Keratinocyte (primary cell): ENCODE measurements around the gene DYNC1I2. TPM values are rescaled to one million over a fixed set of nuclear protein-coding genes. Genes with fewer than 3 reads are reported as not detected.
"Not testable (repeated sequence)": the region's sequence is repeated elsewhere in the genome, so short reads cannot be mapped to it uniquely, and the experiment has no call there.

ENCODE experiments used
- DNase-seq: peaks from one replicate; pipeline ENCODE4 v3.0.0-alpha.2; 2011; ENCODE audit warnings: low read depth, missing footprints, low spot score
- FAIRE-seq: peaks from 2 replicates; lab custom pipeline; 2011; peaks lifted over from hg19 to GRCh38; lab: Jason Lieb, UNC
- H2AFZ ChIP-seq: 2 replicates; pipeline ENCODE4 v1.6.0; 2012; ENCODE audit warnings: low read length, control low read depth, inconsistent platforms; ENCODE audit not compliant: control insufficient read depth
- H3K27ac ChIP-seq: 2 replicates; pipeline ENCODE4 v1.5.1; 2011; ENCODE audit warnings: low read length; ENCODE audit not compliant: control insufficient read depth, insufficient read depth
- H3K27me3 ChIP-seq: 3 replicates; pipeline ENCODE4 v1.6.0; 2011; ENCODE audit warnings: low read length; ENCODE audit not compliant: control insufficient read depth, insufficient read depth; ENCODE audit errors: extremely low read depth
- H3K36me3 ChIP-seq, 2 experiments: 2 replicates in 1 of 2; 3 replicates in 1 of 2; pipeline ENCODE4 v1.5.1; 2011; ENCODE audit warnings: low read length in 2 of 2, mild to moderate bottlenecking in 1 of 2; ENCODE audit not compliant: control insufficient read depth in 2 of 2, insufficient read depth in 2 of 2; ENCODE audit errors: extremely low read depth in 1 of 2
- H3K4me1 ChIP-seq: 3 replicates; pipeline ENCODE4 v1.5.1; 2011; ENCODE audit warnings: low read length; ENCODE audit not compliant: control insufficient read depth, insufficient read depth; ENCODE audit errors: extremely low read depth
- H3K4me2 ChIP-seq: 3 replicates; pipeline ENCODE4 v1.6.0; 2011; ENCODE audit warnings: low read depth, low read length; ENCODE audit not compliant: control insufficient read depth, insufficient read depth; ENCODE audit errors: extremely low read depth
- H3K4me3 ChIP-seq, 3 experiments: fragments of 200-600 bp in 1 of 3; sonication (generic) in 1 of 3; 2 replicates in 2 of 3; 3 replicates in 1 of 3; pipeline ENCODE4 v1.5.1; 2011 to 2016; ENCODE audit warnings: low read length in 3 of 3, mild to moderate bottlenecking in 3 of 3, control low read depth in 2 of 3, inconsistent platforms in 1 of 3, low read depth in 1 of 3, mixed read lengths in 1 of 3, mixed run types in 1 of 3, moderate library complexity in 1 of 3; ENCODE audit not compliant: control insufficient read depth in 2 of 3, insufficient read depth in 2 of 3; ENCODE audit errors: extremely low read depth in 1 of 3
- H3K79me2 ChIP-seq: 2 replicates; pipeline ENCODE4 v1.6.0; 2012; ENCODE audit warnings: low read length; ENCODE audit not compliant: control insufficient read depth, insufficient read depth
- H3K9ac ChIP-seq: 3 replicates; pipeline ENCODE4 v1.6.0; 2011; ENCODE audit warnings: low read length; ENCODE audit not compliant: control insufficient read depth, insufficient read depth; ENCODE audit errors: extremely low read depth
- H3K9me1 ChIP-seq: 3 replicates; pipeline ENCODE4 v1.6.0; 2011; ENCODE audit warnings: low read length; ENCODE audit not compliant: control insufficient read depth, insufficient read depth; ENCODE audit errors: extremely low read depth
- H3K9me3 ChIP-seq: 2 replicates; pipeline ENCODE4 v1.5.1; 2012; ENCODE audit warnings: low read depth, low read length; ENCODE audit not compliant: control insufficient read depth
- H4K20me1 ChIP-seq: 3 replicates; pipeline ENCODE4 v1.6.0; 2011; ENCODE audit warnings: low read length; ENCODE audit not compliant: control insufficient read depth, insufficient read depth; ENCODE audit errors: extremely low read depth
- EZH2 ChIP-seq: IDR thresholded peaks from one replicate; pipeline ENCODE4 v1.6.1; 2012; ENCODE audit warnings: inconsistent platforms, mild to moderate bottlenecking, low read length, moderate library complexity
- dilution Hi-C: fragments of 300-500 bp; cut with MboI; formaldehyde crosslinking; loops from one replicate; pipeline ENCODE4 v1.7.0; 2020; ENCODE audit warnings: low sequenced_read_pairs; ENCODE audit not compliant: extremely low pct_ligation_motif_present
- polyA plus RNA-seq, 5 experiments: library from polyadenylated mRNA; depleted of rRNA in 3 of 5; stranded (reverse) in 3 of 5; stranded (forward) in 1 of 5; unstranded in 1 of 5; fragments of >200 nt; gene quantifications; 1 replicate in 1 of 5; 2 replicates in 3 of 5; 3 replicates in 1 of 5; pipeline versions ENCODE4 v1.2.1 to v1.2.3, GENCODE V29; 2011 to 2012; ENCODE audit warnings: missing spikeins in 2 of 5, low read depth in 1 of 5, low replicate concordance in 1 of 5
- TF ChIP-seq, protein P1 (sequence below), 3 experiments: IDR thresholded peaks in 1 of 3; conservative IDR thresholded peaks in 1 of 3; optimal IDR thresholded peaks in 1 of 3; 2 replicates in 2 of 3; 3 replicates in 1 of 3; pipeline versions ENCODE3 to v1.5.1; 2011; ENCODE audit warnings: low read length in 3 of 3, mild to moderate bottlenecking in 3 of 3, moderate library complexity in 2 of 3, control low read depth in 1 of 3, inconsistent platforms in 1 of 3; ENCODE audit not compliant: insufficient read depth in 2 of 3; ENCODE audit errors: extremely low read depth in 1 of 3

Gene DYNC1I2
- polyA plus RNA-seq, 1 donor (not counting 4 experiments of a cell fraction or from before 2014, with no cell fraction given) = 237 TPM

- FAIRE-seq = no peak
- no peak for DNase-seq
- no peaks in the 10 kb centered on the region for H3K27me3 ChIP-seq
Measured at GRCh38 chr2:171771463-171771862, 84.2 kb downstream of the DYNC1I2 start.

GRCh38 chr2:171772373-171772772 is 85.1 kb downstream of the DYNC1I2 start:
- no peak for FAIRE-seq

More at GRCh38 chr2:171771463-171771862, 84.2 kb downstream of the DYNC1I2 start:
- peaks cover 0 to 4% of the 10 kb centered on the region in 2 experiments for H3K36me3 ChIP-seq
- H3K27ac ChIP-seq = no peak overlapping the region
- no peak overlapping the region for H2AFZ ChIP-seq
- no peaks in the 10 kb centered on the region for H3K9me3 ChIP-seq
- H3K4me2 ChIP-seq = no peak overlapping the region
- dilution Hi-C loops = no loop called here
- no peaks in the 10 kb centered on the region for H3K79me2 ChIP-seq
- no peaks in the 10 kb centered on the region for H4K20me1 ChIP-seq
- H3K9ac ChIP-seq = no peak overlapping the region
- no peaks in the 10 kb centered on the region for H3K4me1 ChIP-seq
- H3K9me1 ChIP-seq = no peaks in the 10 kb centered on the region
- TF ChIP-seq, protein P1, sequence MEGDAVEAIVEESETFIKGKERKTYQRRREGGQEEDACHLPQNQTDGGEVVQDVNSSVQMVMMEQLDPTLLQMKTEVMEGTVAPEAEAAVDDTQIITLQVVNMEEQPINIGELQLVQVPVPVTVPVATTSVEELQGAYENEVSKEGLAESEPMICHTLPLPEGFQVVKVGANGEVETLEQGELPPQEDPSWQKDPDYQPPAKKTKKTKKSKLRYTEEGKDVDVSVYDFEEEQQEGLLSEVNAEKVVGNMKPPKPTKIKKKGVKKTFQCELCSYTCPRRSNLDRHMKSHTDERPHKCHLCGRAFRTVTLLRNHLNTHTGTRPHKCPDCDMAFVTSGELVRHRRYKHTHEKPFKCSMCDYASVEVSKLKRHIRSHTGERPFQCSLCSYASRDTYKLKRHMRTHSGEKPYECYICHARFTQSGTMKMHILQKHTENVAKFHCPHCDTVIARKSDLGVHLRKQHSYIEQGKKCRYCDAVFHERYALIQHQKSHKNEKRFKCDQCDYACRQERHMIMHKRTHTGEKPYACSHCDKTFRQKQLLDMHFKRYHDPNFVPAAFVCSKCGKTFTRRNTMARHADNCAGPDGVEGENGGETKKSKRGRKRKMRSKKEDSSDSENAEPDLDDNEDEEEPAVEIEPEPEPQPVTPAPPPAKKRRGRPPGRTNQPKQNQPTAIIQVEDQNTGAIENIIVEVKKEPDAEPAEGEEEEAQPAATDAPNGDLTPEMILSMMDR (optimal IDR thresholded peaks at IDR 0.05 in 1 of 3, IDR thresholded peaks at IDR 0.05 in 1 of 3, conservative IDR thresholded peaks at IDR 0.05 in 1 of 3; ENCODE audit: extremely low read depth in 1 of 3, insufficient read depth in 2 of 3, low read length in 3 of 3) = no peak
- no peak for TF ChIP-seq EZH2
- no peak overlapping the region for H3K4me3 ChIP-seq

DNA sequence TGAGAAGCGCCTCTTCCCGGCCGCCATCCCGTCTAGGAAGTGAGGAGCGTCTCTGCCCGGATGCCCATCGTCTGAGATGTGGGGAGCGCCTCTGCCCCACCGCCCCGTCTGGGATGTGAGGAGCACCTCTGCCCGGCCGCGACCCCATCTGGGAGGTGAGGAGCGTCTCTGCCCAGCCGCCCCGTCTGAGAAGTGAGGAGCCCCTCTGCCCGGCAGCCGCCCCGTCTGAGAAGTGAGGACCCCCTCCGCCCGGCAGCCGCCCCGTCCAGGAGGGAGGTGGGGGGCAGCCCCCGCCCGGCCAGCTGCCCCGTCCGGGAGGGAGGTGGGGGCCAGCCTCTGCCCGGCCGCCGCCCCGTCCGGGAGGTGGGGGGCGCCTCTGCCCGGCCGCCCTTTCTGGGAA is 87.3 kb downstream of the DYNC1I2 start:
- H3K36me3 ChIP-seq, H3K9me3 ChIP-seq, FAIRE-seq, H3K27me3 ChIP-seq, H4K20me1 ChIP-seq, H3K9ac ChIP-seq, DNase-seq, H3K4me2 ChIP-seq, H2AFZ ChIP-seq, H3K4me1 ChIP-seq, H3K9me1 ChIP-seq, H3K79me2 ChIP-seq, dilution Hi-C loops, H3K4me3 ChIP-seq, H3K27ac ChIP-seq: not testable (repeated sequence)

More at GRCh38 chr2:171772373-171772772, 85.1 kb downstream of the DYNC1I2 start:
- no peaks in the 10 kb centered on the region for H3K9me1 ChIP-seq
- no peaks in the 10 kb centered on the region for H3K79me2 ChIP-seq
- dilution Hi-C loops = no loop called here
- H3K27ac ChIP-seq = no peak overlapping the region
- no peak overlapping the region for H3K4me3 ChIP-seq
- no peak overlapping the region for H3K4me2 ChIP-seq
- DNase-seq = no peak
- H3K4me1 ChIP-seq = no peaks in the 10 kb centered on the region
- H3K27me3 ChIP-seq = no peaks in the 10 kb centered on the region
- H3K9me3 ChIP-seq = no peaks in the 10 kb centered on the region
- no peak overlapping the region for H3K9ac ChIP-seq
- no peaks in the 10 kb centered on the region for H4K20me1 ChIP-seq
- no peak overlapping the region for H2AFZ ChIP-seq
- TF ChIP-seq EZH2 = no peak
- TF ChIP-seq, protein P1 (optimal IDR thresholded peaks at IDR 0.05 in 1 of 3, IDR thresholded peaks at IDR 0.05 in 1 of 3, conservative IDR thresholded peaks at IDR 0.05 in 1 of 3; ENCODE audit: extremely low read depth in 1 of 3, insufficient read depth in 2 of 3, low read length in 3 of 3) = no peak
- peaks cover 0 to 4% of the 10 kb centered on the region in 2 experiments for H3K36me3 ChIP-seq
